Activated CD8-positive, alpha-beta T cell treated with anti-CD3 and anti-CD28 coated beads, Interleukin-2, amount 10 ng/mL, durations not matched to agents 7 days and 5 days (primary cell): ENCODE results near the gene THOC6. TPM values are rescaled to one million over a fixed set of nuclear protein-coding genes. Genes with fewer than 3 reads are reported as not detected.

Experiments used
- ATAC-seq: fragments of 150-1000 bp; cut with Tn5 transposase; one replicate; pipeline ENCODE4 v1.10.0; 2021; ENCODE audit warnings: moderate library complexity
- CTCF ChIA-PET: fragments of 350-600 bp; sonication (Branson Sonifier 250); formaldehyde crosslinking; loops from one replicate; lab custom pipeline; 2021; ENCODE audit warnings: antibody characterized with exemption; lab: Charles Lee
- POLR2A ChIA-PET: fragments of 350-600 bp; sonication (Branson Sonifier 250); formaldehyde crosslinking; loops from one replicate; lab custom pipeline; 2021; ENCODE audit warnings: antibody characterized with exemption; lab: Charles Lee
- DNase-seq: peaks from one replicate; pipeline ENCODE4 v3.0.0-alpha.2; 2020
- H3K27ac Mint-ChIP-seq: one replicate; pipeline ENCODE4 v1.8.0; 2021; ENCODE audit warnings: mild to moderate bottlenecking, mixed read lengths
- H3K27me3 Mint-ChIP-seq: one replicate; pipeline ENCODE4 v1.8.0; 2021; ENCODE audit warnings: low read depth, mixed read lengths
- H3K36me3 Mint-ChIP-seq: one replicate; pipeline ENCODE4 v1.8.0; 2021; ENCODE audit warnings: low read depth, mixed read lengths
- H3K4me1 Mint-ChIP-seq: one replicate; pipeline ENCODE4 v1.8.0; 2021; ENCODE audit warnings: low read depth, mixed read lengths
- H3K4me3 Mint-ChIP-seq: one replicate; pipeline ENCODE4 v1.8.0; 2021; ENCODE audit warnings: mild to moderate bottlenecking, mixed read lengths
- H3K9me3 Mint-ChIP-seq: one replicate; pipeline ENCODE4 v1.8.0; 2022; ENCODE audit warnings: mixed read lengths; ENCODE audit not compliant: insufficient read depth
- total RNA-seq, 2 experiments: library from RNA; stranded (reverse); gene quantifications; one replicate each; pipeline ENCODE4 v1.2.3, GENCODE V29; 2021

The THOC6 gene
- total RNA-seq, 2 experiments from 2014 or later, result 57.4 to 57.9 TPM

DNA sequence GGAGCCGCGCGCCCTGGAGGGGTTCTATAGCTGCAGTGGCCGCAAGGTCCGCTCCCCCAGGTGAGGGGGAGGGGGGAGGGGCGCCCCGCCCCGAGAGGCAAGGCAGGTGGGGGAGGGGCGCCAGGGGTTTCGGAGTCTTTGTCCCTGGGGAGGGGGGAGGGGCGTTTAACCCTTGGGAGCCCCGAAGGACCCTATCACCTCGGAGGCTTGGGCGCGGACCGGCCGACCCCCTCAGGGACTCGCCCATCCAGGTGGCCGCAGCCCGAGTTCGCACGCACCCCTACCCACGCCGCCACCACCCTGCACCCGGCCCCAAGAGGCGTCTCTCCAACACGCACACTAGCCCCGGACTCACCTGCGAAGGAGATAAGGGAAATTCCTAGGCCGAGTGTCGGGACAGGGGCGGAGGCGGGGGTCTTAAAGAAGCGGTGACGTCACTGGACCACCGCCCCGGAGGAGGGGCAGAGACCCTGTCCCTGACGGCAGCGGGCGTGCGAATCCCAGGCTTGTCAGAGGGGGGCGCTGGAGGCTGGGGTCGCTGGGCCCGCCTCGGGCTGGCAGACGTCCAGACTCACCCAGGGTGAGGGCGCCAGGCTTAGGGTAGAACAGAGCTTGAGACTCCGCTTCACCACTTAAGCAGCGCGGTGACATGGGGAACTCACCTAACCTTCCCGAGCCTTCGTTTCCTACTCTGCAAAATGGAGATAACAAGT is 5.9 kb upstream of the THOC6 start, which contains the start of gene CLDN6:
CLDN6 (minus strand) TSS at position 390 of the 713 bp plus-strand sequence. CDS start 2,162 bp downstream, outside the sequence.
- peaks cover 18% of the 10 kb centered on the region for H3K27me3 Mint-ChIP-seq
- ATAC-seq, result no peak

DNA sequence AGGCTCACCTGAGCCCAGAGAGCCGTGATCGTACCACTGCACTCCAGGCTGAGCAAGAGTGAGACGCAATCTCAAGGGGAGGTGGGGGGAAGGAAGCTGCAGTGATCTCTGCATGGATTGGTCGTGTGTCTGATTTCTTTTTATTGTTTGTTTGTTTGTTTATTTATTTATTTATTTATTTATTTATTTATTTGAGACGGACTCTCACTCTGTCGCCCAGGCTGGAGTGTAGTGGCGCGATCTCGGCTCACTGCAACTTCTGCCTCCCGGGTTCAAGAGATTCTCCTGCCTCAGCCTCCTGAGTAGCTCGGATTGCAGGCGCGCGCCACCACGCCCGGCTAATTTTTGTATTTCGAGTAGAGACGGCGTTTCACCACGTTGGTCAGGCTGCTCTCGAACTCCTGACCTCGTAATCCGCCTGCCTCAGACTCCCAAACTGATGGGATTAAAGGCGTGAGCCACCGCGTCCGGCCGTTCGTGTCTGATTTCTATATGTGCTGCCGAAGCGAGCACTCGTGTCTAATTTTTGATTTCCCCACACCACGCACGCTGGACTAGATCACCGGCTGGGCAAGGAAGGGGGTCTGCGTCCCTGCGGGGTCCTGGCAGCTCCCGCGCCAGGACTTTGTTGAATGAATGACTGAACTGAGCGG is 4.1 kb upstream of the THOC6 start:
- peaks cover 46% of the 10 kb centered on the region for H3K4me1 Mint-ChIP-seq
- peak overlapping the region; percentile 85 for H3K4me3 Mint-ChIP-seq
- ChIA-PET POLR2A (interaction anchor here (0.8 to 4.8 kb wide), 4 partner anchors 9 to 40 kb away, joined by 4 to 20 read pairs (median 4); partner anchors contain the start of gene PKMYT1), CTCF (interaction anchor here (0.7 to 7.2 kb wide), 5 partner anchors 12 to 278 kb away, joined by 3 to 105 read pairs (median 14); no protein-coding TSS in a partner anchor)
- DNase-seq (no peak), ATAC-seq (no peak)
- H3K27me3 Mint-ChIP-seq, result peaks cover 13% of the 10 kb centered on the region
- peaks cover 7% of the 10 kb centered on the region for H3K36me3 Mint-ChIP-seq
- no peaks in the 10 kb centered on the region for H3K9me3 Mint-ChIP-seq
- peak overlapping the region; percentile 57 for H3K27ac Mint-ChIP-seq

More for the DNA sequence above, 5.9 kb upstream of the THOC6 start, which contains the start of gene CLDN6:
- POLR2A ChIA-PET, result interaction anchor here (1.5 kb wide), 1 partner anchor 38 kb away, joined by 3 read pairs; the partner anchor contains the start of gene PKMYT1
- H3K9me3 Mint-ChIP-seq, result no peaks in the 10 kb centered on the region
- H3K4me1 Mint-ChIP-seq, result peaks cover 34% of the 10 kb centered on the region
- peaks cover 5% of the 10 kb centered on the region for H3K36me3 Mint-ChIP-seq
- H3K4me3 Mint-ChIP-seq, result no peak within 1 kb of the TSS
- CTCF ChIA-PET, result interaction anchor here (7.2 kb wide), 1 partner anchor 14 kb away, joined by 105 read pairs; no protein-coding TSS in a partner anchor
- H3K27ac Mint-ChIP-seq, result no peak within 1 kb of the TSS
- DNase-seq, result peak; percentile 42

DNA sequence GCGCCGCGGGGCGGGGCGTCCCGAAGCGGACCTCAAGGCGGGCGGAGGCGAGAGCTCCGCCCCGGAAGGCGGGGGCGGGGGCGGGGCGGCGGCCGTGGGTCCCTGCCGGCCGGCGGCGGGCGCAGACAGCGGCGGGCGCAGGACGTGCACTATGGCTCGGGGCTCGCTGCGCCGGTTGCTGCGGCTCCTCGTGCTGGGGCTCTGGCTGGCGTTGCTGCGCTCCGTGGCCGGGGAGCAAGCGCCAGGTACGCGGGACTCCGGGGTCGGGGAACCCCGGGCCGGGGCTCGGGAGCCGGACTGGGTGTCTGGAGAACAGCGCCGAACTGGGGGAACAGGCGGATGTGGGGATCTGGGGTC is 3.6 kb upstream of the THOC6 start, which contains the start of gene TNFRSF12A:
TNFRSF12A (plus strand) TSS at position 122 of the 357 bp plus-strand sequence; CDS start at position 152, 30 bp downstream.
- ChIA-PET POLR2A (interaction anchor here (0.8 to 4.8 kb wide), 4 partner anchors 10 to 40 kb away, joined by 4 to 20 read pairs (median 4); partner anchors contain the start of gene PKMYT1), CTCF (interaction anchor here (1.2 to 7.2 kb wide), 5 partner anchors 11 to 38 kb away, joined by 3 to 105 read pairs (median 14); no protein-coding TSS in a partner anchor)
- peak; percentile 78 for DNase-seq
- peaks cover 7% of the 10 kb centered on the region for H3K36me3 Mint-ChIP-seq
- peaks cover 13% of the 10 kb centered on the region for H3K27me3 Mint-ChIP-seq
- peak; percentile 45 for ATAC-seq
- H3K4me1 Mint-ChIP-seq, result peaks cover 48% of the 10 kb centered on the region
- no peaks in the 10 kb centered on the region for H3K9me3 Mint-ChIP-seq
- peak within 1 kb of the TSS; percentile 94 for H3K27ac Mint-ChIP-seq
- H3K4me3 Mint-ChIP-seq, result peak within 1 kb of the TSS; percentile 85

DNA sequence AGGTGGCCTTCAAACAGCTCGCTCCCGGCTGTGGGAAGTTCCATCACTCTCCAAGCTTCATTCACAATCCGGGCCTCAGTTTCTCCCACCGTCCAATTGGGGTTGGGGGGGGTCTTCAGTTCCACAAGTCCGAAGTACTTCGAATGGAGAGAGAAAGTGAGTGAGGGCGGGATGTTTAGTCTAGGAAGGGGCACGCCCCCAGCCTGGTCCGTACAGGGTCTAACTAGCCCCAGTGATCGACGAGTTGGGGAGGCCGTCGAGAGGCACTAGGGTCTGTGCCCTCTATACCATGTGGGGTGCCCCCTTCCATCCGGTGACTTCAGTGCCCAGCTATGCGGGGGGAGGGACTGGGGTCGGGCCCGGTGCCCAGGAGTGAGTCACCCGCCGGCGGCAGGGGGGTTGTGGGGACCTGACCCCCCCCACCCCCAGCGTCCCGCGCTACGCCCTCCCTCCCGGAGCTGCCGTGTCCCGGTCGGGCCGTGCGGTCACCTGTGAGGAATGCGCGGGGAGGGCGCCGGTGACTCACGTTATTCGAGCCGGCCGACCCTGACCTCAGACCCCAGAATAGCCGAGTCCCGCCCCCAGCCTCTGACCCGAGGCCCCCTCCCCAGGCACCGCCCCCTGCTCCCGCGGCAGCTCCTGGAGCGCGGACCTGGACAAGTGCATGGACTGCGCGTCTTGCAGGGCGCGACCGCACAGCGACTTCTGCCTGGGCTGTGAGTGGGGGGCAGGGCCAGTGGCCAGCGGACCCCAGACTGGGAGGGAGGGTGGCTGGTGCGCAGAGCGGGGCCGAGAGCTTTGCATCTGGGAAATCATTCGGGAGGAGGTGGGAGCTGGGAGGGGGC is 3.0 kb upstream of the THOC6 start:
- H3K4me1 Mint-ChIP-seq, result peaks cover 53% of the 10 kb centered on the region
- ATAC-seq, result peak; percentile 10

DNA sequence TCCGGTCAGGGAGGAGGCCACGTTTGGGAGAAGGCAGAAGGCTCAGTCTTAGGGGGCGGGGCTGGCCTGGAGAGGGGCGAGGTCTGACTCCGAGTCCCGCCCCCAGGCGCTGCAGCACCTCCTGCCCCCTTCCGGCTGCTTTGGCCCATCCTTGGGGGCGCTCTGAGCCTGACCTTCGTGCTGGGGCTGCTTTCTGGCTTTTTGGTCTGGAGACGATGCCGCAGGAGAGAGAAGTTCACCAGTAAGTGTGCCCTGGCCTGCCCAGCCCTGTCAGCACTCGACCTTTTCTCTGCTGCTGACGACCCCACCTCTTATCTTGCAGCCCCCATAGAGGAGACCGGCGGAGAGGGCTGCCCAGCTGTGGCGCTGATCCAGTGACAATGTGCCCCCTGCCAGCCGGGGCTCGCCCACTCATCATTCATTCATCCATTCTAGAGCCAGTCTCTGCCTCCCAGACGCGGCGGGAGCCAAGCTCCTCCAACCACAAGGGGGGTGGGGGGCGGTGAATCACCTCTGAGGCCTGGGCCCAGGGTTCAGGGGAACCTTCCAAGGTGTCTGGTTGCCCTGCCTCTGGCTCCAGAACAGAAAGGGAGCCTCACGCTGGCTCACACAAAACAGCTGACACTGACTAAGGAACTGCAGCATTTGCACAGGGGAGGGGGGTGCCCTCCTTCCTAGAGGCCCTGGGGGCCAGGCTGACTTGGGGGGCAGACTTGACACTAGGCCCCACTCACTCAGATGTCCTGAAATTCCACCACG is 2.2 kb upstream of the THOC6 start:
- Mint-ChIP-seq H3K9me3 (no peaks in the 10 kb centered on the region), H3K27ac (peak overlapping the region; percentile 94), H3K27me3 (peaks cover 11% of the 10 kb centered on the region), H3K36me3 (peaks cover 19% of the 10 kb centered on the region), H3K4me1 (peaks cover 53% of the 10 kb centered on the region), H3K4me3 (peak overlapping the region; percentile 85)
- peak; percentile 81 for DNase-seq
- CTCF ChIA-PET, result interaction anchor here (1.0 to 7.2 kb wide), 8 partner anchors 10 to 108 kb away, joined by 3 to 105 read pairs (median 6); partner anchors contain the start of gene PAQR4
- ATAC-seq, result peak; percentile 24
- POLR2A ChIA-PET, result interaction anchor here (0.7 to 4.8 kb wide), 3 partner anchors 12 to 42 kb away, joined by 3 to 20 read pairs (median 4); partner anchors contain the start of gene PKMYT1

More for the DNA sequence above, 3.0 kb upstream of the THOC6 start:
- peak overlapping the region; percentile 85 for H3K4me3 Mint-ChIP-seq
- H3K27me3 Mint-ChIP-seq, result peaks cover 13% of the 10 kb centered on the region
- DNase-seq, result peak; percentile 52
- ChIA-PET CTCF (interaction anchor here (1.0 to 7.2 kb wide), 7 partner anchors 11 to 109 kb away, joined by 3 to 105 read pairs (median 7); partner anchors contain the start of gene PAQR4), POLR2A (interaction anchor here (0.8 to 4.8 kb wide), 3 partner anchors 10 to 41 kb away, joined by 4 to 20 read pairs (median 4); partner anchors contain the start of gene PKMYT1)
- no peaks in the 10 kb centered on the region for H3K9me3 Mint-ChIP-seq
- peak overlapping the region; percentile 94 for H3K27ac Mint-ChIP-seq
- H3K36me3 Mint-ChIP-seq, result peaks cover 11% of the 10 kb centered on the region

DNA sequence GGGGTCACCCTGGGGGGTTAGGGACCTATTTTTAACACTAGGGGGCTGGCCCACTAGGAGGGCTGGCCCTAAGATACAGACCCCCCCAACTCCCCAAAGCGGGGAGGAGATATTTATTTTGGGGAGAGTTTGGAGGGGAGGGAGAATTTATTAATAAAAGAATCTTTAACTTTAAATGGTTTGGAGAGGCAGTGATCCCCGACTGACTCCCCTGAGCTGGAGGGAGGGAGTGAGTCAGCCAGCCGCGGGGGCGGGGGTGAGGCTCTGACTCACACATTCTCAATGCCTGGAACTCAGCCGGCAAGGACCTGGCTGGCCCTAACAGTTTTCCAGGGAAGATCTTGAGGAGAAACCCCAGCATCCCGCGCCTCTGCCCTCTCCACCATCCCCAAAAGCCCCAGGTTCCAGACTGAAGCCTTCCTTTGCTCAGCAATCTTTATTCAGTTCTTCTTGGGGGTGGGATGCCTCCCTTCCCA is 1.6 kb upstream of the THOC6 start:
- peaks cover 53% of the 10 kb centered on the region for H3K4me1 Mint-ChIP-seq
- H3K36me3 Mint-ChIP-seq, result peaks cover 25% of the 10 kb centered on the region
- H3K4me3 Mint-ChIP-seq, result peak overlapping the region; percentile 85
- DNase-seq (peak; percentile 83), ATAC-seq (no peak)
- CTCF ChIA-PET, result interaction anchor here (0.9 to 7.2 kb wide), 6 partner anchors 9 to 75 kb away, joined by 3 to 105 read pairs (median 6); partner anchors contain the start of gene PAQR4
- H3K27me3 Mint-ChIP-seq, result peaks cover 7% of the 10 kb centered on the region
- H3K27ac Mint-ChIP-seq, result peak overlapping the region; percentile 94
- POLR2A ChIA-PET, result interaction anchor here (0.7 to 4.8 kb wide), 3 partner anchors 11 to 43 kb away, joined by 3 to 20 read pairs (median 3); partner anchors contain the start of gene IL32
- H3K9me3 Mint-ChIP-seq, result no peaks in the 10 kb centered on the region

DNA sequence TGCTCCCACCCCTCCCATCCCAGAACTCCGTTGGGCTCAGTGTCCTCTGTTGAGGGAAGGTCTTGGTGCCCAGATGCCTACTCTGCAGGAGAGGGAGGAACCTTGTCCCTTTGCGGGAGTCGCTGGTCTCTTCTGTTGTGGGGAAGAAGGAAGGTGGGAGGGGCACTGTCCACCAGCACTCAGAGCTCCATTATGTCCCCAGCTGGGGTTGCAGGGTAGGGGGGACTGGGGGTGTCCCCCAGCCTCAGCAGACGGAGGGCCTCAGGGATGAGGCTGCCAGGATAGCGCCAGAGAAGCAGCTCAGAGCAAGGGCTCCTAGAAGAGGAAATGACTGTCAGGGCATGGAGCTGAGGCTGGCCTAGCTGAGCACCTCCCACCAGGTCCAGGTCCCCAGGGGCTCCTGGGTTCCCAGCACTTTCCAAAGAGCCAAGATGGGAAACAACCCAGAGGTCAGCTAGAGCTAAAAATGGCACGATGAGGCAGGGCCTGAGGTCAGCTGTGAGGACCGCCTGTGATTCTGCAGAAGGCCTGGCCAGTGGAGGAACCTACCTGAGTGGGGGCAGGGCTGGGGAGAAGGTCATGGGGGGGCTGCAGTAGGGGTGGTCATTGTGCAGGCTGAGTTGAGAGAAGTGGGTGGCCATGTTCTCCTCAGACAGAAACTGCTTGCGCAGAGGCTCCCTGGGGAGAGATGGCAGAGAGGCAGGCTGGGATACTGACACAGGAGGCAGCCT is 986 bp upstream of the THOC6 start:
- POLR2A ChIA-PET, result interaction anchor here (1.3 to 4.8 kb wide), 2 partner anchors 11 to 42 kb away, joined by 3 to 20 read pairs; partner anchors contain the start of gene IL32
- CTCF ChIA-PET, result interaction anchor here (0.8 to 7.2 kb wide), 10 partner anchors 9 to 136 kb away, joined by 3 to 105 read pairs (median 6); partner anchors contain the start of gene PAQR4
- DNase-seq (peak; percentile 46), ATAC-seq (no peak)
- no peaks in the 10 kb centered on the region for H3K9me3 Mint-ChIP-seq
- H3K36me3 Mint-ChIP-seq, result peaks cover 25% of the 10 kb centered on the region
- peaks cover 56% of the 10 kb centered on the region for H3K4me1 Mint-ChIP-seq
- peak overlapping the region; percentile 94 for H3K27ac Mint-ChIP-seq
- peaks cover 6% of the 10 kb centered on the region for H3K27me3 Mint-ChIP-seq
- peak overlapping the region; percentile 85 for H3K4me3 Mint-ChIP-seq

DNA sequence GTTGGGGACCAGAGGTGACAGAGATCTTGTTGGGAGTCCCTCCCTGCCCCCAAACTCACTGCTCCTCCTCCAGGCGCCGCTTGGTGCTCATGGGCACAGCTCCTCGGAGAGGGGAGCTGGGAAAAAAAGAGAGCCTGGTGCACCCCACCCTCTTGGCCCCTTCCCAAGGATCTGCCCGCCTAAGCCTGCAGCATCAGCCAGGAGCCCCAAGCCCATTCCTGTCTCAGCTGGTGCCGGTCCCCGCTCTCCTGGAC is 493 bp upstream of the THOC6 start:
- Mint-ChIP-seq H3K27me3 (peaks cover 6% of the 10 kb centered on the region), H3K4me1 (peaks cover 55% of the 10 kb centered on the region), H3K9me3 (no peaks in the 10 kb centered on the region), H3K27ac (peak overlapping the region; percentile 94), H3K36me3 (peaks cover 25% of the 10 kb centered on the region), H3K4me3 (peak overlapping the region; percentile 85)
- POLR2A ChIA-PET, result interaction anchor here (1.3 to 4.8 kb wide), 2 partner anchors 10 to 42 kb away, joined by 3 to 20 read pairs; partner anchors contain the start of gene IL32
- CTCF ChIA-PET, result interaction anchor here (0.8 to 7.2 kb wide), 7 partner anchors 8 to 135 kb away, joined by 3 to 105 read pairs (median 6); no protein-coding TSS in a partner anchor
- ATAC-seq (no peak), DNase-seq (no peak)
